ENCODE results near the gene HOXA13.
A peak's percentile ranks its signal among the peaks of the same experiment; 100 is the strongest.

Gene HOXA13

GRCh38 chr7:27181795-27182275, 18.1 kb downstream of the HOXA13 start:
- DNase-seq (no peak), ATAC-seq (replicated peaks) (no peak)
- no peak overlapping the region for H3K4me3 Mint-ChIP-seq
- peaks cover 64 to 93% of the 10 kb centered on the region in 2 donors for H3K27me3 Mint-ChIP-seq
- H3K9me3 Mint-ChIP-seq: no peaks in the 10 kb centered on the region
- H3K4me1 Mint-ChIP-seq (ENCODE audit: low read depth in 2 of 2): peaks cover 24 to 31% of the 10 kb centered on the region in 2 donors
- no peak overlapping the region for H3K27ac Mint-ChIP-seq
- peaks cover 39% of the 10 kb centered on the region for H3K36me3 Mint-ChIP-seq (ENCODE audit: insufficient read depth)

- Mint-ChIP-seq H3K27me3 (peaks cover 57 to 93% of the 10 kb centered on the region in 2 donors), H3K36me3 (ENCODE audit: insufficient read depth) (peaks cover 36% of the 10 kb centered on the region), H3K27ac (no peak overlapping the region), H3K9me3 (no peaks in the 10 kb centered on the region), H3K4me1 (ENCODE audit: low read depth in 2 of 2) (peaks cover 16 to 21% of the 10 kb centered on the region in 2 donors), H3K4me3 (peak overlapping the region in 1 of 2 donors; percentile 50)
- no peak for ATAC-seq (replicated peaks)
- DNase-seq: no peak
These were observed 19.2 kb downstream of the HOXA13 start for GRCh38 chr7:27180431-27181420.

- ATAC-seq (replicated peaks) (peak; percentile 82), DNase-seq (peak; percentile 52 to 64 (median 57))
- Mint-ChIP-seq H3K27ac (no peak overlapping the region), H3K4me1 (ENCODE audit: low read depth in 2 of 2) (peaks cover 9 to 12% of the 10 kb centered on the region in 2 donors), H3K4me3 (peak overlapping the region in 1 of 2 donors; percentile 50), H3K27me3 (peaks cover 56 to 93% of the 10 kb centered on the region in 2 donors), H3K9me3 (no peaks in the 10 kb centered on the region), H3K36me3 (ENCODE audit: insufficient read depth) (peaks cover 28% of the 10 kb centered on the region)
These were observed 20.1 kb downstream of the HOXA13 start for GRCh38 chr7:27179503-27180430.

GRCh38 chr7:27179030-27179429, 20.9 kb downstream of the HOXA13 start:
- no peak for DNase-seq
- H3K9me3 Mint-ChIP-seq: no peaks in the 10 kb centered on the region
- H3K4me1 Mint-ChIP-seq (ENCODE audit: low read depth in 2 of 2): peaks cover 7 to 11% of the 10 kb centered on the region in 2 donors
- H3K27me3 Mint-ChIP-seq: peaks cover 55 to 93% of the 10 kb centered on the region in 2 donors
- H3K27ac Mint-ChIP-seq: no peak overlapping the region
- ATAC-seq (replicated peaks): no peak
- H3K36me3 Mint-ChIP-seq (ENCODE audit: insufficient read depth): peaks cover 21% of the 10 kb centered on the region
- no peak overlapping the region for H3K4me3 Mint-ChIP-seq

GRCh38 chr7:27178366-27178765, 21.5 kb downstream of the HOXA13 start:
- H3K4me1 Mint-ChIP-seq (ENCODE audit: low read depth in 2 of 2): peaks cover 5 to 7% of the 10 kb centered on the region in 2 donors
- peaks cover 14% of the 10 kb centered on the region for H3K36me3 Mint-ChIP-seq (ENCODE audit: insufficient read depth)
- H3K4me3 Mint-ChIP-seq: no peak overlapping the region
- H3K27ac Mint-ChIP-seq: no peak overlapping the region
- no peaks in the 10 kb centered on the region for H3K9me3 Mint-ChIP-seq
- DNase-seq (no peak), ATAC-seq (replicated peaks) (no peak)
- H3K27me3 Mint-ChIP-seq: peaks cover 55 to 90% of the 10 kb centered on the region in 2 donors

GRCh38 chr7:27177795-27178320, 22.0 kb downstream of the HOXA13 start:
- H3K9me3 Mint-ChIP-seq: no peaks in the 10 kb centered on the region
- H3K4me1 Mint-ChIP-seq (ENCODE audit: low read depth in 2 of 2): peaks cover 5 to 7% of the 10 kb centered on the region in 2 donors
- no peak for ATAC-seq (replicated peaks)
- H3K27me3 Mint-ChIP-seq: peaks cover 53 to 85% of the 10 kb centered on the region in 2 donors
- no peak for DNase-seq
- peaks cover 9% of the 10 kb centered on the region for H3K36me3 Mint-ChIP-seq (ENCODE audit: insufficient read depth)
- H3K4me3 Mint-ChIP-seq: no peak overlapping the region
- H3K27ac Mint-ChIP-seq: no peak overlapping the region

- peaks cover 12% of the 10 kb centered on the region for H3K36me3 Mint-ChIP-seq (ENCODE audit: insufficient read depth)
- H3K4me3 Mint-ChIP-seq: no peak overlapping the region
- DNase-seq: no peak
- no peak overlapping the region for H3K27ac Mint-ChIP-seq
- H3K9me3 Mint-ChIP-seq: no peaks in the 10 kb centered on the region
- H3K27me3 Mint-ChIP-seq: peaks cover 51 to 85% of the 10 kb centered on the region in 2 donors
- peaks cover 8 to 12% of the 10 kb centered on the region in 2 donors for H3K4me1 Mint-ChIP-seq (ENCODE audit: low read depth in 2 of 2)
- no peak for ATAC-seq (replicated peaks)
These were observed 22.7 kb downstream of the HOXA13 start for GRCh38 chr7:27176962-27177794.

- H3K9me3 Mint-ChIP-seq: no peaks in the 10 kb centered on the region
- H3K36me3 Mint-ChIP-seq (ENCODE audit: insufficient read depth): peaks cover 19% of the 10 kb centered on the region
- DNase-seq (no peak), ATAC-seq (replicated peaks) (no peak)
- no peak overlapping the region for H3K4me3 Mint-ChIP-seq
- H3K4me1 Mint-ChIP-seq (ENCODE audit: low read depth in 2 of 2): peaks cover 14 to 19% of the 10 kb centered on the region in 2 donors
- H3K27ac Mint-ChIP-seq: no peak overlapping the region
- H3K27me3 Mint-ChIP-seq: peaks cover 58 to 89% of the 10 kb centered on the region in 2 donors
These were observed 23.4 kb downstream of the HOXA13 start for GRCh38 chr7:27176524-27176845.

GRCh38 chr7:27175626-27176523, 24.0 kb downstream of the HOXA13 start:
- no peak overlapping the region for H3K4me3 Mint-ChIP-seq
- ATAC-seq (replicated peaks) (no peak), DNase-seq (no peak)
- no peak overlapping the region for H3K27ac Mint-ChIP-seq
- no peaks in the 10 kb centered on the region for H3K9me3 Mint-ChIP-seq
- H3K4me1 Mint-ChIP-seq (ENCODE audit: low read depth in 2 of 2): peaks cover 14 to 20% of the 10 kb centered on the region in 2 donors
- H3K36me3 Mint-ChIP-seq (ENCODE audit: insufficient read depth): peaks cover 21% of the 10 kb centered on the region
- peaks cover 64 to 91% of the 10 kb centered on the region in 2 donors for H3K27me3 Mint-ChIP-seq

- Mint-ChIP-seq H3K4me3 (peak overlapping the region; percentile 63 to 77), H3K27me3 (peaks cover 67 to 91% of the 10 kb centered on the region in 2 donors), H3K36me3 (ENCODE audit: insufficient read depth) (peaks cover 21% of the 10 kb centered on the region), H3K9me3 (no peaks in the 10 kb centered on the region), H3K27ac (no peak overlapping the region), H3K4me1 (ENCODE audit: low read depth in 2 of 2) (peaks cover 12 to 24% of the 10 kb centered on the region in 2 donors)
- ATAC-seq (replicated peaks): no peak
- DNase-seq: no peak
These were observed 24.8 kb downstream of the HOXA13 start for GRCh38 chr7:27174874-27175625.
